Coronary artery (tissue), 2 donors: ENCODE measurements around the gene PEX26.
A peak's percentile ranks its signal among the peaks of the same experiment; 100 is the strongest.
"Not testable (repeated sequence)": the region's sequence is repeated elsewhere in the genome, so short reads cannot be mapped to it uniquely, and the experiment has no call there.

Source experiments
- DNase-seq: peaks from one replicate; pipeline ENCODE4 v3.0.0-alpha.2; 2017; ENCODE audit warnings: low spot score
- H3K27ac ChIP-seq, 2 donors: fragments of 200-600 bp; sonication (generic); one replicate each; pipeline ENCODE4 v1.5.1; 2016 to 2019
- H3K4me3 ChIP-seq: fragments of 200-600 bp; sonication (generic); 2 replicates; pipeline ENCODE4 v1.5.1; 2016; ENCODE audit warnings: mild to moderate bottlenecking, moderate library complexity
- CTCF ChIP-seq: fragments of 200-600 bp; sonication (generic); IDR thresholded peaks from one replicate; pipeline ENCODE4 v1.5.1; 2019; ENCODE audit warnings: antibody characterized with exemption

Gene PEX26

GRCh38 chr22:18034076-18034475, 43.7 kb upstream of the PEX26 start:
- no peak for TF ChIP-seq CTCF
- Histone ChIP-seq H3K27ac (peak overlapping the region; percentile 78 to 89), H3K4me3 (no peak overlapping the region)
- no peak for DNase-seq

GRCh38 chr22:18035751-18036150, 42.0 kb upstream of the PEX26 start:
- no peak overlapping the region for H3K4me3 ChIP-seq
- no peak for DNase-seq
- no peak for TF ChIP-seq CTCF
- peak overlapping the region in 1 of 2 donors; percentile 65 for H3K27ac ChIP-seq

GRCh38 chr22:18040898-18041297, 36.9 kb upstream of the PEX26 start:
- H3K4me3 ChIP-seq, DNase-seq, H3K27ac ChIP-seq: not testable (repeated sequence)

GRCh38 chr22:18042685-18043084, 35.1 kb upstream of the PEX26 start:
- H3K4me3 ChIP-seq = no peak overlapping the region
- TF ChIP-seq CTCF = no peak
- peak overlapping the region in 1 of 2 donors; percentile 79 for H3K27ac ChIP-seq
- no peak for DNase-seq

GRCh38 chr22:18044548-18045271, 33.1 kb upstream of the PEX26 start:
- no peak overlapping the region for H3K4me3 ChIP-seq
- no peak for DNase-seq
- no peak for TF ChIP-seq CTCF
- peak overlapping the region; percentile 60 to 79 for H3K27ac ChIP-seq

- no peak for TF ChIP-seq CTCF
- Histone ChIP-seq H3K27ac (peak overlapping the region in 1 of 2 donors; percentile 79), H3K4me3 (no peak overlapping the region)
- DNase-seq = no peak
These were observed 32.0 kb upstream of the PEX26 start for GRCh38 chr22:18045794-18046193.

- no peak overlapping the region for H3K4me3 ChIP-seq
- DNase-seq = no peak
- TF ChIP-seq CTCF = no peak
- H3K27ac ChIP-seq = no peak overlapping the region
These were observed 29.7 kb upstream of the PEX26 start for GRCh38 chr22:18048041-18048440.
